PFSK-1 (cell line): ENCODE measurements around the gene SAMD10.

Source experiments
- POLR2AphosphoS5 ChIP-seq: IDR thresholded peaks from 2 replicates; pipeline ENCODE4 v1.6.1; 2012; ENCODE audit warnings: low read depth, mild to moderate bottlenecking, control low read depth, low read length, moderate library complexity
- TF ChIP-seq, protein P1 (sequence below), 2 experiments: IDR thresholded peaks; 2 replicates each; pipeline versions ENCODE4 v1.6.1 to v1.8.0; 2011 to 2012; ENCODE audit warnings: low read depth in 2 of 2, low read length in 2 of 2, control low read depth in 1 of 2, inconsistent platforms in 1 of 2, mild to moderate bottlenecking in 1 of 2, moderate library complexity in 1 of 2; ENCODE audit not compliant: insufficient read depth in 1 of 2

- TF ChIP-seq POLR2AphosphoS5: no peak
- TF ChIP-seq, protein P1, sequence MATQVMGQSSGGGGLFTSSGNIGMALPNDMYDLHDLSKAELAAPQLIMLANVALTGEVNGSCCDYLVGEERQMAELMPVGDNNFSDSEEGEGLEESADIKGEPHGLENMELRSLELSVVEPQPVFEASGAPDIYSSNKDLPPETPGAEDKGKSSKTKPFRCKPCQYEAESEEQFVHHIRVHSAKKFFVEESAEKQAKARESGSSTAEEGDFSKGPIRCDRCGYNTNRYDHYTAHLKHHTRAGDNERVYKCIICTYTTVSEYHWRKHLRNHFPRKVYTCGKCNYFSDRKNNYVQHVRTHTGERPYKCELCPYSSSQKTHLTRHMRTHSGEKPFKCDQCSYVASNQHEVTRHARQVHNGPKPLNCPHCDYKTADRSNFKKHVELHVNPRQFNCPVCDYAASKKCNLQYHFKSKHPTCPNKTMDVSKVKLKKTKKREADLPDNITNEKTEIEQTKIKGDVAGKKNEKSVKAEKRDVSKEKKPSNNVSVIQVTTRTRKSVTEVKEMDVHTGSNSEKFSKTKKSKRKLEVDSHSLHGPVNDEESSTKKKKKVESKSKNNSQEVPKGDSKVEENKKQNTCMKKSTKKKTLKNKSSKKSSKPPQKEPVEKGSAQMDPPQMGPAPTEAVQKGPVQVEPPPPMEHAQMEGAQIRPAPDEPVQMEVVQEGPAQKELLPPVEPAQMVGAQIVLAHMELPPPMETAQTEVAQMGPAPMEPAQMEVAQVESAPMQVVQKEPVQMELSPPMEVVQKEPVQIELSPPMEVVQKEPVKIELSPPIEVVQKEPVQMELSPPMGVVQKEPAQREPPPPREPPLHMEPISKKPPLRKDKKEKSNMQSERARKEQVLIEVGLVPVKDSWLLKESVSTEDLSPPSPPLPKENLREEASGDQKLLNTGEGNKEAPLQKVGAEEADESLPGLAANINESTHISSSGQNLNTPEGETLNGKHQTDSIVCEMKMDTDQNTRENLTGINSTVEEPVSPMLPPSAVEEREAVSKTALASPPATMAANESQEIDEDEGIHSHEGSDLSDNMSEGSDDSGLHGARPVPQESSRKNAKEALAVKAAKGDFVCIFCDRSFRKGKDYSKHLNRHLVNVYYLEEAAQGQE (IDR thresholded peaks at IDR 0.05; ENCODE audit: insufficient read depth in 1 of 2, low read depth in 2 of 2, low read length in 2 of 2): no peak
These were observed 55.2 kb downstream of the SAMD10 start for GRCh38 chr20:63924241-63924640.
